NB4 (cell line): ENCODE data around the gene CMC2.

Experiments
- DNase-seq: peaks from one replicate; pipeline ENCODE4 v3.0.0; 2010; ENCODE audit warnings: low read depth
- H3K4me3 ChIP-seq: one replicate; pipeline ENCODE4 v1.5.1; 2011; ENCODE audit warnings: mild to moderate bottlenecking, low read depth, low read length, moderate library complexity
- CTCF ChIP-seq: IDR thresholded peaks from one replicate; pipeline ENCODE4 v1.5.1; 2012; ENCODE audit warnings: low read depth, low read length
- MAX ChIP-seq: IDR thresholded peaks from 2 replicates; pipeline ENCODE4 v1.6.1; 2011; ENCODE audit warnings: low read depth, low read length
- MYC ChIP-seq: IDR thresholded peaks from 2 replicates; pipeline ENCODE4 v1.6.1; 2011; ENCODE audit warnings: low read depth, low read length
- POLR2A ChIP-seq: IDR thresholded peaks from 2 replicates; pipeline ENCODE4 v1.6.1; 2011; ENCODE audit warnings: mild to moderate bottlenecking; ENCODE audit not compliant: insufficient read length; ENCODE audit errors: extremely low read depth

CMC2 gene

GRCh38 chr16:80973991-80974390, 32.7 kb downstream of the CMC2 start:
- H3K4me3 ChIP-seq = no peak overlapping the region
- no peak for TF ChIP-seq POLR2A
- no peak for DNase-seq

GRCh38 chr16:80972611-80973010, 34.1 kb downstream of the CMC2 start:
- TF ChIP-seq MAX (no peak), POLR2A (no peak), CTCF (no peak), MYC (no peak)
- H3K4me3 ChIP-seq = no peak overlapping the region
- DNase-seq = no peak

GRCh38 chr16:80971819-80972218, 34.9 kb downstream of the CMC2 start:
- DNase-seq = no peak
- no peak for TF ChIP-seq MAX
- TF ChIP-seq MYC = no peak
- TF ChIP-seq POLR2A = no peak
- TF ChIP-seq CTCF = no peak
- H3K4me3 ChIP-seq = no peak overlapping the region

GRCh38 chr16:80969114-80969484, 37.6 kb downstream of the CMC2 start:
- TF ChIP-seq MYC = no peak
- TF ChIP-seq MAX = no peak
- no peak for TF ChIP-seq CTCF
- no peak for TF ChIP-seq POLR2A
- no peak for DNase-seq
- no peak overlapping the region for H3K4me3 ChIP-seq

- DNase-seq = no peak
- no peak overlapping the region for H3K4me3 ChIP-seq
- TF ChIP-seq POLR2A (no peak), CTCF (no peak), MAX (no peak), MYC (no peak)
Observed at GRCh38 chr16:80968386-80969113, 38.1 kb downstream of the CMC2 start.

- no peak overlapping the region for H3K4me3 ChIP-seq
- TF ChIP-seq POLR2A = no peak
- no peak for TF ChIP-seq MYC
- TF ChIP-seq CTCF = no peak
- TF ChIP-seq MAX = no peak
- no peak for DNase-seq
Observed at GRCh38 chr16:80966617-80967016, 40.1 kb downstream of the CMC2 start.
